KMS-11 (cell line): ENCODE measurements around the gene FADS1.
A peak's percentile ranks its signal among the peaks of the same experiment; 100 is the strongest.

ENCODE experiments used
- H2AFZ ChIP-seq: fragments of 200-600 bp; sonication (generic); 2 replicates; pipeline ENCODE4 v1.6.1; 2016; ENCODE audit warnings: antibody characterized with exemption, mixed run types, low read depth
- H3K27ac ChIP-seq: fragments of 200-600 bp; sonication (generic); 2 replicates; pipeline ENCODE4 v1.6.1; 2016; ENCODE audit warnings: mild to moderate bottlenecking, mixed run types
- H3K27me3 ChIP-seq: fragments of 200-600 bp; sonication (generic); 2 replicates; pipeline ENCODE4 v1.6.1; 2017; ENCODE audit warnings: mild to moderate bottlenecking, low read depth, mixed run types, moderate library complexity; ENCODE audit not compliant: insufficient read depth
- H3K36me3 ChIP-seq: fragments of 200-600 bp; sonication (generic); 2 replicates; pipeline ENCODE4 v1.6.1; 2017; ENCODE audit warnings: mild to moderate bottlenecking, mixed run types; ENCODE audit not compliant: insufficient read depth
- H3K4me1 ChIP-seq: fragments of 200-600 bp; sonication (generic); 2 replicates; pipeline ENCODE4 v1.6.1; 2016; ENCODE audit warnings: mild to moderate bottlenecking, low read depth, mixed run types; ENCODE audit not compliant: poor library complexity, severe bottlenecking
- H3K4me2 ChIP-seq: fragments of 200-600 bp; sonication (generic); 2 replicates; pipeline ENCODE4 v1.7.0; 2016; ENCODE audit warnings: mild to moderate bottlenecking, mixed run types
- H3K4me3 ChIP-seq: fragments of 200-600 bp; sonication (generic); IDR thresholded peaks from 2 replicates; pipeline ENCODE4 v1.6.1; 2017; ENCODE audit warnings: low read depth, low read length, mixed read lengths; ENCODE audit not compliant: insufficient read depth
- H3K79me2 ChIP-seq: fragments of 200-600 bp; sonication (generic); 2 replicates; pipeline ENCODE4 v1.6.1; 2016; ENCODE audit warnings: low read depth, mixed run types; ENCODE audit not compliant: insufficient read depth
- H3K9ac ChIP-seq: fragments of 200-600 bp; sonication (generic); 2 replicates; pipeline ENCODE4 v1.6.1; 2016; ENCODE audit warnings: mild to moderate bottlenecking, mixed run types
- H4K20me1 ChIP-seq: fragments of 200-600 bp; sonication (generic); 2 replicates; pipeline ENCODE4 v1.6.1; 2016; ENCODE audit warnings: mild to moderate bottlenecking, mixed run types; ENCODE audit not compliant: insufficient read depth
- TF ChIP-seq, protein P1 (sequence below): fragments of 200-600 bp; sonication (generic); conservative IDR thresholded peaks from 2 replicates; pipeline ENCODE4 v1.6.1; 2017; ENCODE audit warnings: low read depth, mild to moderate bottlenecking, antibody characterized with exemption, low read length, moderate library complexity, mixed read lengths

The FADS1 gene

GRCh38 chr11:61795876-61796526 is 20.8 kb downstream of the FADS1 start:
- H3K27ac ChIP-seq, result no peak overlapping the region
- H4K20me1 ChIP-seq, result peaks cover 4% of the 10 kb centered on the region; the same call in 1 of the 2 replicates
- peaks cover 35% of the 10 kb centered on the region for H3K4me1 ChIP-seq
- H3K4me3 ChIP-seq, result no peak overlapping the region
- TF ChIP-seq, protein P1, sequence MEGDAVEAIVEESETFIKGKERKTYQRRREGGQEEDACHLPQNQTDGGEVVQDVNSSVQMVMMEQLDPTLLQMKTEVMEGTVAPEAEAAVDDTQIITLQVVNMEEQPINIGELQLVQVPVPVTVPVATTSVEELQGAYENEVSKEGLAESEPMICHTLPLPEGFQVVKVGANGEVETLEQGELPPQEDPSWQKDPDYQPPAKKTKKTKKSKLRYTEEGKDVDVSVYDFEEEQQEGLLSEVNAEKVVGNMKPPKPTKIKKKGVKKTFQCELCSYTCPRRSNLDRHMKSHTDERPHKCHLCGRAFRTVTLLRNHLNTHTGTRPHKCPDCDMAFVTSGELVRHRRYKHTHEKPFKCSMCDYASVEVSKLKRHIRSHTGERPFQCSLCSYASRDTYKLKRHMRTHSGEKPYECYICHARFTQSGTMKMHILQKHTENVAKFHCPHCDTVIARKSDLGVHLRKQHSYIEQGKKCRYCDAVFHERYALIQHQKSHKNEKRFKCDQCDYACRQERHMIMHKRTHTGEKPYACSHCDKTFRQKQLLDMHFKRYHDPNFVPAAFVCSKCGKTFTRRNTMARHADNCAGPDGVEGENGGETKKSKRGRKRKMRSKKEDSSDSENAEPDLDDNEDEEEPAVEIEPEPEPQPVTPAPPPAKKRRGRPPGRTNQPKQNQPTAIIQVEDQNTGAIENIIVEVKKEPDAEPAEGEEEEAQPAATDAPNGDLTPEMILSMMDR, result no peak
- no peak overlapping the region for H3K9ac ChIP-seq
- no peaks in the 10 kb centered on the region for H3K27me3 ChIP-seq
- H3K36me3 ChIP-seq, result peaks cover 4% of the 10 kb centered on the region; the same call in 1 of the 2 replicates
- peaks cover 63% of the 10 kb centered on the region for H3K79me2 ChIP-seq
- no peak overlapping the region for H2AFZ ChIP-seq
- no peak overlapping the region for H3K4me2 ChIP-seq

DNA sequence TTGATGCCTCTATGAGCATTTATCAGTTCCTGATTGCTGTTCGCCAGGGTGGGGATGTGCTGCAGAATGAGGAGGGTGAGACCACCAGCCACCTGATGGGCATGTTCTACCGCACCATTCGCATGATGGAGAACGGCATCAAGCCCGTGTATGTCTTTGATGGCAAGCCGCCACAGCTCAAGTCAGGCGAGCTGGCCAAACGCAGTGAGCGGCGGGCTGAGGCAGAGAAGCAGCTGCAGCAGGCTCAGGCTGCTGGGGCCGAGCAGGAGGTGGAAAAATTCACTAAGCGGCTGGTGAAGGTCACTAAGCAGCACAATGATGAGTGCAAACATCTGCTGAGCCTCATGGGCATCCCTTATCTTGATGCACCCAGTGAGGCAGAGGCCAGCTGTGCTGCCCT is 21.3 kb downstream of the FADS1 start:
- Histone ChIP-seq H3K27ac (no peak overlapping the region), H3K27me3 (no peaks in the 10 kb centered on the region), H3K9ac (no peak overlapping the region), H3K4me3 (no peak overlapping the region), H3K4me2 (no peak overlapping the region), H4K20me1 (peaks cover 4% of the 10 kb centered on the region; the same call in 1 of the 2 replicates), H3K4me1 (peaks cover 35% of the 10 kb centered on the region), H3K36me3 (peaks cover 4% of the 10 kb centered on the region; the same call in 1 of the 2 replicates), H2AFZ (no peak overlapping the region), H3K79me2 (peaks cover 69% of the 10 kb centered on the region)
- TF ChIP-seq, protein P1, result no peak

GRCh38 chr11:61794579-61794978 is 22.2 kb downstream of the FADS1 start:
- H3K9ac ChIP-seq, result no peak overlapping the region
- H3K4me2 ChIP-seq, result peak overlapping the region; percentile 30; the same call in 1 of the 2 replicates
- H3K27ac ChIP-seq, result no peak overlapping the region
- H3K4me1 ChIP-seq, result peaks cover 35% of the 10 kb centered on the region
- H2AFZ ChIP-seq, result no peak overlapping the region
- peaks cover 4% of the 10 kb centered on the region; the same call in 1 of the 2 replicates for H3K36me3 ChIP-seq
- TF ChIP-seq, protein P1, result no peak
- peaks cover 75% of the 10 kb centered on the region for H3K79me2 ChIP-seq
- peaks cover 4% of the 10 kb centered on the region; the same call in 1 of the 2 replicates for H4K20me1 ChIP-seq
- no peaks in the 10 kb centered on the region for H3K27me3 ChIP-seq
- no peak overlapping the region for H3K4me3 ChIP-seq

GRCh38 chr11:61793829-61794204 is 23.0 kb downstream of the FADS1 start:
- Histone ChIP-seq H3K36me3 (peaks cover 10% of the 10 kb centered on the region; the same call in 1 of the 2 replicates), H3K27me3 (no peaks in the 10 kb centered on the region), H3K4me3 (no peak overlapping the region), H3K27ac (peak overlapping the region; percentile 79; the same call in 1 of the 2 replicates), H4K20me1 (peaks cover 4% of the 10 kb centered on the region; the same call in 1 of the 2 replicates), H2AFZ (no peak overlapping the region), H3K9ac (peak overlapping the region; percentile 88; the same call in 1 of the 2 replicates), H3K79me2 (peaks cover 76% of the 10 kb centered on the region), H3K4me2 (peak overlapping the region; percentile 58), H3K4me1 (peaks cover 35% of the 10 kb centered on the region)
- TF ChIP-seq, protein P1, result no peak
